ENCODE data around the gene DDX39B. TPM values are rescaled to one million over a fixed set of nuclear protein-coding genes. Genes with fewer than 3 reads are reported as not detected.

DDX39B gene
- total and polyA plus RNA-seq, 2 of the 8 experiments (the other 6 are each of a cell fraction or from before 2014, with no cell fraction given): 780 to 1,164 TPM

GRCh38 chr6:31497531-31498476 lies 44.0 kb downstream of the DDX39B start, which contains the start of gene MICB (continued):
- TF ChIP-seq TBP (IDR thresholded peaks at IDR 0.05; ENCODE audit: low read depth, low read length) (peak; percentile 87), CBX5 (IDR thresholded peaks at IDR 0.05; ENCODE audit: low read depth, low read length) (no peak), POLR2A (IDR thresholded peaks at IDR 0.05; ENCODE audit: control extremely low read depth in 1 of 2, low read depth in 2 of 2, low read length in 2 of 2) (peak in 1 of 2 experiments; percentile 79; a peak in 2 of 3 replicates), EZH2 (IDR thresholded peaks at IDR 0.05; ENCODE audit: low read depth, low read length, severe bottlenecking) (no peak), GABPA (IDR thresholded peaks at IDR 0.05; ENCODE audit: borderline replicate concordance, insufficient read depth, low read length) (no peak), SRF (IDR thresholded peaks at IDR 0.05; ENCODE audit: low read depth, low read length) (no peak), RFX5 (IDR thresholded peaks at IDR 0.05; ENCODE audit: borderline replicate concordance, low read depth, low read length) (no peak), GTF2F1 (IDR thresholded peaks at IDR 0.05; ENCODE audit: borderline replicate concordance, low read depth, low read length) (no peak), CTCF (IDR thresholded peaks at IDR 0.05; ENCODE audit: control extremely low read depth in 1 of 3, insufficient read depth in 1 of 3, low read depth in 1 of 3, low read length in 3 of 3) (no peak), MAFK (IDR thresholded peaks at IDR 0.05; ENCODE audit: low read depth, low read length) (no peak), CHD1 (IDR thresholded peaks at IDR 0.05; ENCODE audit: low read depth, low read length) (no peak), BCL11A (IDR thresholded peaks at IDR 0.05; ENCODE audit: low read depth in 2 of 2, low read length in 2 of 2) (no peak), JUND (IDR thresholded peaks at IDR 0.05; ENCODE audit: low read length) (no peak), SIN3A (conservative IDR thresholded peaks at IDR 0.05 in 1 of 2, IDR thresholded peaks at IDR 0.05 in 1 of 2; ENCODE audit: low read depth in 1 of 2, low read length in 2 of 2) (no peak), NRF1 (IDR thresholded peaks at IDR 0.05; ENCODE audit: low read depth, low read length) (peak; percentile 22; the same call in 1 of the 2 replicates), YY1 (IDR thresholded peaks at IDR 0.05; ENCODE audit: low read depth, low read length) (no peak), HDAC2 (IDR thresholded peaks at IDR 0.05; ENCODE audit: borderline replicate concordance in 1 of 2, low read depth in 2 of 2, low read length in 2 of 2) (0 out of 4 replicates have a peak, but pooled peaks of 1 of the 2 experiments have one; percentile 49), SP4 (IDR thresholded peaks at IDR 0.05; ENCODE audit: low read length) (no peak), ZNF274 (IDR thresholded peaks at IDR 0.05; ENCODE audit: borderline replicate concordance, extremely low read depth, low read length) (no peak), CBX8 (IDR thresholded peaks at IDR 0.05; ENCODE audit: borderline replicate concordance, low read depth, low read length) (no peak), RBBP5 (IDR thresholded peaks at IDR 0.05; ENCODE audit: borderline replicate concordance, low read depth, low read length) (no peak)

Data from H1 (cell line).